ENCODE results near the gene CCNL1.

Gene CCNL1

DNA sequence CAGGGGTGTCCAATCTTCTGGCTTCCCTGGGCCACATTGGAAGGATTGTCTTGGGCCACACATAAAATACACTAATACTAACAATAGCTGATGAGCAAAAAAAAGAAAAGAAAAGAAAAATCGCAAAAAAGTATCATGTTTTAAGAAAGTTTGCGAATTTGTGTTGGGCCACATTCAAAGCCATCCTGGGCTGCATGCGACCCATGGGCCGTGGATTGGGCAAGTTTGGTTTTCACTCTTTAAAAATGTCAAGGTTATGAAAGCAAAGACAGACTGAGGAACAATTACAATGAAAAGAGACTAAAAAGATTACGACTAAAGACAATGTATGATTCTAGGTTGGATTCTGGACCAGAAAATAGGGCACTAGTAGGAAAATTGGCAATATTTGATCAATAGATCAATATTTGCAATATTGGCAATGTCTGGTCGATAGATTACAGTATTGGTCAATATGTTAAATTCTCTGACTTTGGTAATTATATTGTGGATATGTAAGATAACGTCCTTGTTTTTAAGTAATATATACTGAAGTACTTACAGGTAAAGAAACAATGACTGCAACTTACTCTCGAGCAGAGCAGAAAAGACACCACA, 19.9 kb downstream of the CCNL1 start:
- no peak for TF ChIP-seq CTCF (IDR thresholded peaks at IDR 0.05; ENCODE audit: low read depth, low read length)
- no peak overlapping the region for H3K4me3 ChIP-seq (ENCODE audit: low read depth, low read length)

DNA sequence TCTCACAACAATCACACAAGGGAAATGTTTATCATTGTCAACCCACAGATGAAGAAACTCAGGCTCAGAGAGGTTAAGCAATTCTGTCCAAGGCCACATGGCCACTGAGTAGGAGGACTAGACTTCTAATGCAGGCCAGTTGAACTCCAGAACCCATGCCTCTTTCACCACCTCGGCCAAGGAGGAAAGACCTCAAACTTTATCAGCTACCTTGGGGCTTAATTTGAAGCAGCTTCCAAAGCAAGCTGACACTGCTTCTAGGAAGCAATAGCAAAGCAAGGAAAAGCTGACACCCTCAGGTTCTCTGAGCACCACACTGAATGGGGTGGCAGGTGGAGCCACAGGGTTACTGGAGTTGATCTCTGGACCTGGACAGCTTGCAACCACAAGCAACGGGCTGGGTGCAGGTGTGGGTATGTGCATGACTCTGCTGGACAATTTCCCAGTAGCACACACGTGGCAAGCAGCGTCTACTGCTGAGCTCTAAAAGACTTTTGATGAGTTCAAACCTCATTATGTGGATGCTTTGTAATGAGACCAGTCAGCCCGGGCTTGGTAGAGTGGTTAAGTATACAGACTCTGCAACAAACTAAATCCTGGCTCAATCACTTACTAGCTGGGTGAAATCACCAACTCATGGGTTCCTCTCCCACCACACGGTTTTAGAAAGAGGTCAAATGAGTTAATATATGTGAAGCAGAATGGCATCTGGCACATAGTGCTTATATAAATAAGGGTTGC, 23.1 kb downstream of the CCNL1 start:
- no peak for TF ChIP-seq CTCF (IDR thresholded peaks at IDR 0.05; ENCODE audit: low read depth, low read length)
- H3K4me3 ChIP-seq (ENCODE audit: low read depth, low read length) = no peak overlapping the region

- peak; percentile 49 for TF ChIP-seq CTCF (IDR thresholded peaks at IDR 0.05; ENCODE audit: low read depth, low read length)
- no peak overlapping the region for H3K4me3 ChIP-seq (ENCODE audit: low read depth, low read length)
These were observed 24.1 kb downstream of the CCNL1 start for GRCh38 chr3:157135671-157136396.

- no peak for TF ChIP-seq CTCF (IDR thresholded peaks at IDR 0.05; ENCODE audit: low read depth, low read length)
- H3K4me3 ChIP-seq (ENCODE audit: low read depth, low read length) = no peak overlapping the region
These were observed 25.2 kb downstream of the CCNL1 start for GRCh38 chr3:157134620-157135191.

DNA sequence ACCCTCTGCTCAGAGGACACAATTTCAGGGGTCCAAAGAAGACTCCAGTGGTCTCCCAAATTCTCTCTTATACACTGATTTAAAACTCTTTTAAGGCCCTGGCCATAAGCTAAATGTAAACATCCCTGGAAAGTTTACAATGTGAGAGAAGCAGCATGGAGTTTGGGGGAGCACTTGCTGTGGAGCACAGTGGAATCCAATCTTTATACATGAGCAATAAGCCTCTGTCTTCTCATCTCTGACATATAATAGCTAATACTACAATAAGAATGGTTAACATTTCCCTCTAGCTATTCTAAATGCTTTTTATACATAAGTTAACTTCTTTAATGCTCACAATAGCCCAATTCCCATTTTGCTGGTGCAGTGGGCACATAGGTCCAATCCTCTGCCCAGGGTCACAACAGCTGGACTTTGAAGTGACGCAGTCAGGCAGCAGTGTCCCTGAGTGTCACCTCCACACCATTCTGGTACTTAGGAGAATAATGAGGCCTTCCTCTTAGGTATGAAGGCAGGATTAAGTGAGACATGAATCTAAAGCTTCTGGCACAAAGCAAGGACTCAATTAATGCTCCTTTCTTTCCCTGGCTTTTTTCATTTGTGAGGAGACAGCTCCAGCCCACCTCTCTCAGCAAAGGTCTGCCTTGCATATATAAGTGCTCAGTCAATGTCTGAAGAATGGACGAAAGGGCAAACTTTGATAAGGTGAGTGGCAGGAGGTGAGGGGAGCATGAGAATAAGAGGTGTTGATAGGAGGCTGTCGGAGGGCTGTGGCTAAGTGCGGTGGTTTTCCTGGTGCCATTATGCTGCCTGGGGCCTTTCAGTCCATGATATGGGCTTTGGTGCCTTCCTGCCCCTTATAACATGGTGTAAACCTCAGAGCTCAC, 26.3 kb downstream of the CCNL1 start:
- TF ChIP-seq CTCF (IDR thresholded peaks at IDR 0.05; ENCODE audit: low read depth, low read length) = no peak
- H3K4me3 ChIP-seq (ENCODE audit: low read depth, low read length) = no peak overlapping the region

- no peak for TF ChIP-seq CTCF (IDR thresholded peaks at IDR 0.05; ENCODE audit: low read depth, low read length)
- H3K4me3 ChIP-seq (ENCODE audit: low read depth, low read length) = no peak overlapping the region
These were observed 27.0 kb downstream of the CCNL1 start for GRCh38 chr3:157132936-157133335.

Measured in WI38 (cell line).